Upper lobe of left lung (tissue), 6 donors: ENCODE measurements around the gene COBL. TPM values are rescaled to one million over a fixed set of nuclear protein-coding genes. Genes with fewer than 3 reads are reported as not detected.

ENCODE experiments used
- ATAC-seq, 2 donors: fragments of 200-7000 bp; cut with Tn5 transposase; one replicate each; pipeline ENCODE4 v1.9.1; 2022; ENCODE audit warnings: mild to moderate bottlenecking in 2 of 2, moderate library complexity in 2 of 2; ENCODE audit not compliant: low FRiP score in 2 of 2
- DNase-seq, 2 donors: peaks; one replicate each; pipeline ENCODE4 v3.0.0-alpha.2; 2019 to 2020
- H3K27ac ChIP-seq, 4 donors: fragments of 200-600 bp; sonication (generic); one replicate each; pipeline ENCODE4 v1.5.1; 2016 to 2019
- H3K27me3 ChIP-seq, 4 donors: fragments of 200-600 bp; sonication (generic); one replicate each; pipeline ENCODE4 v1.5.1; 2017 to 2019
- H3K36me3 ChIP-seq, 4 donors: fragments of 200-600 bp; sonication (generic); one replicate each; pipeline ENCODE4 v1.5.1; 2016 to 2019
- H3K4me1 ChIP-seq, 4 donors: fragments of 200-600 bp; sonication (generic); one replicate each; pipeline ENCODE4 v1.5.1; 2018 to 2019
- H3K4me3 ChIP-seq, 4 donors: fragments of 200-600 bp; sonication (generic); one replicate each; pipeline ENCODE4 v1.5.1; 2017 to 2019; ENCODE audit warnings: mild to moderate bottlenecking in 2 of 4, moderate library complexity in 1 of 4
- H3K9me3 ChIP-seq, 4 donors: fragments of 200-600 bp; sonication (generic); one replicate each; pipeline ENCODE4 v1.5.1; 2018 to 2019
- CTCF ChIP-seq, 6 experiments: fragments of 450-650 bp in 4 of 6; fragments of 200-600 bp in 2 of 6; sonication (generic) in 2 of 6; IDR thresholded peaks; one replicate each; pipeline ENCODE4 v1.5.1; 2016 to 2019; ENCODE audit warnings: antibody characterized with exemption in 6 of 6
- EP300 ChIP-seq, 4 donors: sonication (generic); formaldehyde crosslinking; IDR thresholded peaks; one replicate each; pipeline ENCODE4 v1.5.1; 2017; ENCODE audit warnings: antibody characterized with exemption in 4 of 4, control low read depth in 2 of 4
- POLR2A ChIP-seq, 4 donors: fragments of 450-650 bp; IDR thresholded peaks; one replicate each; pipeline ENCODE4 v1.5.1; 2016 to 2017; ENCODE audit warnings: antibody characterized with exemption in 4 of 4, mild to moderate bottlenecking in 2 of 4
- POLR2AphosphoS5 ChIP-seq, 2 donors: sonication (generic); formaldehyde crosslinking; IDR thresholded peaks; one replicate each; pipeline ENCODE4 v1.5.1; 2017; ENCODE audit warnings: antibody characterized with exemption in 2 of 2
- WGBS, 2 donors: methylation state at CpG; one replicate each; pipeline ENCODE4 v1.1.5; 2017 to 2018; 5-methylcytosine and 5-hydroxymethylcytosine counted together
- total RNA-seq, 6 donors: library from RNA; depleted of rRNA in 4 of 6; stranded (reverse); fragments of >200 nt in 4 of 6; gene quantifications; one replicate each; pipeline versions ENCODE4 v1.1.0 to v1.2.1, GENCODE V29; 2016 to 2021
- donor health status: DM: no; HTN: no; CAD: no; lungs with moderate emphysema.
- donor health status: DM: no; HTN: yes; CAD: no; lungs with severe emphysema.

COBL gene
- total RNA-seq, 6 donors from 2014 or later: 27.0 to 54.7 (median 36.8) TPM

DNA sequence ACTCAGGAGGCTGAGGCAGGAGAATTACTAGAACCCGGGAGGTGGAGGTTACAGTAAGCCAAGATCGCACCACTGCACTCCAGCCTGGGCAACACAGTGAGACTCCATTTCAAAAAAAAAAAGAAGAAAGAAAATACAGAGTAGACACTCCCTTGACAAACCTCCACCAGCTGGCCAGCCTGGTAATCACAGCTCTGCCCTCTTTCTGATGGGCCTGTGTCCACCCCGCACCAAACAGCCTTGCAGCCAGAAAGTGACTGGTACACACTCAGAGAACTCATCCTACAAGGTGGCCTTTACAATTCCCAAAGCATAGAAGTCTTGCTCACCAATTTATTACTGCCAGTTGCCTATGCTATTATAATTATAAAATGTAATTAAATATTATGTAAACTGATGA lies 66.6 kb downstream of the COBL start:
- DNase-seq (no peak), ATAC-seq (no peak)
- Histone ChIP-seq H3K36me3 (no peaks in the 10 kb centered on the region), H3K27me3 (no peaks in the 10 kb centered on the region), H3K9me3 (no peaks in the 10 kb centered on the region), H3K27ac (no peak overlapping the region), H3K4me1 (no peaks in the 10 kb centered on the region), H3K4me3 (no peak overlapping the region)
- 94% methylated on average over 3 of the region's 3 CpGs for WGBS, 2 donors
- TF ChIP-seq EP300 (IDR thresholded peaks at IDR 0.05): no peak
- no peak for TF ChIP-seq POLR2AphosphoS5 (IDR thresholded peaks at IDR 0.05)

- no peaks in the 10 kb centered on the region for H3K27me3 ChIP-seq
- no peaks in the 10 kb centered on the region for H3K4me1 ChIP-seq
- DNase-seq: no peak
- H3K9me3 ChIP-seq: no peaks in the 10 kb centered on the region
- no peak overlapping the region for H3K27ac ChIP-seq
- no peak for ATAC-seq
- TF ChIP-seq POLR2AphosphoS5 (IDR thresholded peaks at IDR 0.05) (no peak), CTCF (IDR thresholded peaks at IDR 0.05) (no peak), EP300 (IDR thresholded peaks at IDR 0.05) (no peak), POLR2A (IDR thresholded peaks at IDR 0.05) (no peak)
- no peak overlapping the region for H3K4me3 ChIP-seq
- 83 to 94% methylated on average over 5 of the region's 5 CpGs for WGBS, 2 donors
- no peaks in the 10 kb centered on the region for H3K36me3 ChIP-seq
Measured at GRCh38 chr7:51249187-51249945, 67.2 kb downstream of the COBL start.

DNA sequence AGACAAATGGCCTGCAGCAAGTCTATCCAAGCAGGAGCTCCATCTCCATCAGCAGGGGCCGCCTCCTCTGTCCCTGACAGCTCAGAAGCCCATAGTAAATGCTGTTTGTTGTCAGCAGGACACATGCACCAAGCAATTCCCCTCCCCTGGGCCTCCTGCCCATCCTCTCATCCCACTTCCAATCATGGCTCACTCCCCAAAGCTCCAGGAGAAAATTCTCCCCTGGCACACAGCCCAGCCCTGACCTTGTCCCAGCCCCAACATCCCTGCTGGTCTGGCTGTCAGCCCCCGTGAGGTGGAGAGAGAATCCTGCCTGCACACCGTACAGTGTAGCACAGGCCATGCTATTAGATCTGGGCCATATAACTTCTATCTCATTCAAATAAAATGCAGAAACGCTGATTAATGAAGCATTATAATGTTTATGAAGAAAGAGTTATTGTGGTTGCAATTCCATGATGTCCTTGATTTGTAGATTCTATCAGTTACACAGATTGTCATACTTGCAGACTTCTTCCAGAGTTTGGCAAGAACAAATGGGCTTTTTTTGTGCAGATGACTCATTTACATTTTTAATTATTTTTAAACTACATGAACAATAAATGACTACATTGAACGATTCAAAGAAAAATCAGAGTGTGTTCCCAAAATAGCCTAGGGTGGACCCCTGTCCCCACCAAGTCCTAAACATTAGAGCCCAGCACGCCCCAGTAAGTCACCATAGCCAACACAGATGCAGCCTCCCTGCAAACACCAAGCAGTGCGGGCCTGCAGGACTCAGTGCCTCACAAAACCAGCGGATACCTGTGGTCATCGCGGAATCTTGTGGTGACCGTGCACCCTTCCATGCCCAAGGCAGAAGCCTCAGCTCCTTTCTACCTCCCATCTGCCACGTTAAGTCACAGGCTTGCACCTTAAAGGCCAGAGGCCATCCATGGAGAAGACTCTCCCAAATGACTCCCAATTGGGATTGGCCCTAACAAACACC lies 70.1 kb downstream of the COBL start:
- H3K36me3 ChIP-seq: no peaks in the 10 kb centered on the region
- no peaks in the 10 kb centered on the region for H3K9me3 ChIP-seq
- H3K27ac ChIP-seq: no peak overlapping the region
- H3K27me3 ChIP-seq: no peaks in the 10 kb centered on the region
- WGBS, 2 donors: 73 to 79% methylated on average over 7 to 12 of the region's 12 CpGs
- TF ChIP-seq EP300 (IDR thresholded peaks at IDR 0.05) (no peak), POLR2A (IDR thresholded peaks at IDR 0.05) (no peak), POLR2AphosphoS5 (IDR thresholded peaks at IDR 0.05) (no peak), CTCF (IDR thresholded peaks at IDR 0.05) (no peak)
- ATAC-seq (no peak), DNase-seq (no peak)
- H3K4me3 ChIP-seq: no peak overlapping the region
- peaks cover 0 to 9% (median 3%) of the 10 kb centered on the region in 4 donors for H3K4me1 ChIP-seq

GRCh38 chr7:51244885-51245284 lies 71.7 kb downstream of the COBL start:
- WGBS, 2 donors: 54 to 62% methylated on average over 7 of the region's 7 CpGs
- Histone ChIP-seq H3K4me3 (no peak overlapping the region), H3K27me3 (no peaks in the 10 kb centered on the region), H3K36me3 (no peaks in the 10 kb centered on the region), H3K4me1 (peaks cover 0 to 9% (median 4%) of the 10 kb centered on the region in 4 donors), H3K27ac (no peak overlapping the region), H3K9me3 (no peaks in the 10 kb centered on the region)
- DNase-seq (no peak), ATAC-seq (no peak)
- no peak for TF ChIP-seq POLR2AphosphoS5 (IDR thresholded peaks at IDR 0.05)
- TF ChIP-seq EP300 (IDR thresholded peaks at IDR 0.05): no peak
- no peak for TF ChIP-seq POLR2A (IDR thresholded peaks at IDR 0.05)
- TF ChIP-seq CTCF (IDR thresholded peaks at IDR 0.05): no peak

DNA sequence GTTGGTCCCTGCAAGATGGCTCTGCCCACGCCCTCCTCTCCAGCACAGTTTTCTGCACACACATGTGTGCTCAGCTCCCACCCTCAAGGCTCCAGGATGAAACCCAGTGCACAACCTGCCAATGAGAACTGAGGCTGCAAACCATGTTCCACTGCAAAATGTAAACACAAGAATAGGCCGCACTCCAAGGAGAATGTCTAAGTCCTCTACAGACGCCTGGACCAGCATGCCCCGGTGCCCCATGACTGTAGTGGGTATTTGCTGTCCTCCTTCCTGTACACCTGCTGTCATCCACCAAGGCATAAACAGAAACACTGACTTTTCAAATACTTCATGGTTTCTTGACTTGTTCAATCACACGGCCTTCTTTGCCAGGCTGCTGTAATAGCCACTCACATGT lies 72.6 kb downstream of the COBL start:
- Histone ChIP-seq H3K4me3 (no peak overlapping the region), H3K27me3 (no peaks in the 10 kb centered on the region), H3K36me3 (no peaks in the 10 kb centered on the region), H3K9me3 (no peaks in the 10 kb centered on the region), H3K4me1 (peaks cover 0 to 9% (median 4%) of the 10 kb centered on the region in 4 donors), H3K27ac (no peak overlapping the region)
- TF ChIP-seq POLR2AphosphoS5 (IDR thresholded peaks at IDR 0.05) (no peak), POLR2A (IDR thresholded peaks at IDR 0.05) (no peak), CTCF (IDR thresholded peaks at IDR 0.05) (no peak), EP300 (IDR thresholded peaks at IDR 0.05) (no peak)
- 57 to 68% methylated on average over 5 of the region's 5 CpGs for WGBS, 2 donors
- ATAC-seq (no peak), DNase-seq (no peak)
